Pancreas (tissue), 10 donors: Measurements from ENCODE around the gene JMJD4. TPM values are rescaled to one million over a fixed set of nuclear protein-coding genes. Genes with fewer than 3 reads are reported as not detected.

Experiments
- ATAC-seq, 4 donors: fragments of 200-7000 bp; cut with Tn5 transposase; one replicate each; pipeline versions ENCODE4 v1.8.0 to v1.9.1; 2020; ENCODE audit warnings: mild to moderate bottlenecking in 4 of 4, moderate library complexity in 4 of 4
- DNase-seq, 6 donors: peaks; one replicate each; pipeline ENCODE4 v3.0.0-alpha.2; 2020
- FAIRE-seq: peaks from 2 replicates; lab custom pipeline; 2012; peaks lifted over from hg19 to GRCh38; lab: Jason Lieb, UNC
- H3K27ac ChIP-seq, 4 donors: fragments of 200-600 bp; sonication (generic); 1 replicate in 3 of 4; 2 replicates in 1 of 4; pipeline versions ENCODE4 v1.5.0 to v1.8.0; 2020
- H3K27me3 ChIP-seq, 4 donors: fragments of 200-600 bp; one replicate each; pipeline ENCODE4 v1.8.0; 2021
- H3K36me3 ChIP-seq, 3 donors: fragments of 200-600 bp; sonication (generic) in 1 of 3; one replicate each; pipeline versions ENCODE4 v1.5.0 to v1.8.0; 2020 to 2021
- H3K4me1 ChIP-seq, 3 donors: fragments of 200-600 bp; one replicate each; pipeline ENCODE4 v1.8.0; 2021
- H3K4me3 ChIP-seq, 4 donors: fragments of 200-600 bp; sonication (generic) in 2 of 4; one replicate each; pipeline versions ENCODE4 v1.5.0 to v1.8.0; 2020 to 2021
- H3K9me3 ChIP-seq, 4 donors: fragments of 200-600 bp; one replicate each; pipeline ENCODE4 v1.8.0; 2021
- CTCF ChIP-seq, 4 donors: fragments of 200-600 bp; sonication (generic) in 3 of 4; IDR thresholded peaks; one replicate each; pipeline versions ENCODE4 v1.5.0 to v1.8.0; 2021; ENCODE audit warnings: antibody characterized with exemption in 4 of 4
- WGBS, 2 donors: extraction: QIAGEN DNeasy Blood & Tissue Kit; methylation state at CpG; one replicate each; pipeline ENCODE4 v1.1.7; 2013; 5-methylcytosine and 5-hydroxymethylcytosine counted together
- intact Hi-C, 3 donors: fragments of 100-400 bp; cut with DNase I; formaldehyde crosslinking; loops; one replicate each; pipeline versions ENCODE4 v1.11.1 to v1.14.2; 2022
- polyA plus RNA-seq, 2 donors: library from polyadenylated mRNA; stranded (reverse); fragments of 200-250 nt; gene quantifications; one replicate each; pipeline ENCODE4 v1.2.3, GENCODE V29; 2013
- total RNA-seq, 6 donors: library from RNA; stranded (reverse); fragmentation: NEBNext Ultra II Directional in 4 of 6; extraction: Animal tissue kit (Norgen Biotek cat#: 25700) in 4 of 6; gene quantifications; one replicate each; pipeline versions ENCODE4 v1.2.1 to v1.2.4, GENCODE V29; 2021 to 2023
- donor health status: healthy with polysubstance abuse.
- donor health status: DM: no; HTN: no; CAD: no; lungs with moderate emphysema.
- donor health status: DM: no; HTN: no; CAD: no.
- donor health status: control.
- donor health status: control.
- donor health status: Bipolar disorder and iron deficiency.
- donor health status: DM: yes; HTN: yes; CAD: no.
- donor health status: DM: no; HTN: no; CAD: no.
- donor health status: DM: no; HTN: no; CAD: no.
- donor health status: DM: yes; HTN: yes; CAD: no.

The JMJD4 gene
- total and polyA plus RNA-seq, 8 donors = 4.8 to 14.8 (median 9.6) TPM

- FAIRE-seq (no peak), ATAC-seq (no peak), DNase-seq (no peak)
- Histone ChIP-seq H3K27me3 (no peaks in the 10 kb centered on the region), H3K9me3 (no peaks in the 10 kb centered on the region), H3K36me3 (no peaks in the 10 kb centered on the region), H3K4me3 (no peak overlapping the region), H3K4me1 (peaks cover 0 to 3% (median 0%) of the 10 kb centered on the region in 3 donors), H3K27ac (no peak overlapping the region)
- intact Hi-C loops = no loop called here
- WGBS, 2 donors = 78 to 80% methylated on average over 3 of the region's 3 CpGs
- no peak for TF ChIP-seq CTCF (IDR thresholded peaks at IDR 0.05)
Measured at GRCh38 chr1:227740401-227740960, 5.4 kb upstream of the JMJD4 start.

DNA sequence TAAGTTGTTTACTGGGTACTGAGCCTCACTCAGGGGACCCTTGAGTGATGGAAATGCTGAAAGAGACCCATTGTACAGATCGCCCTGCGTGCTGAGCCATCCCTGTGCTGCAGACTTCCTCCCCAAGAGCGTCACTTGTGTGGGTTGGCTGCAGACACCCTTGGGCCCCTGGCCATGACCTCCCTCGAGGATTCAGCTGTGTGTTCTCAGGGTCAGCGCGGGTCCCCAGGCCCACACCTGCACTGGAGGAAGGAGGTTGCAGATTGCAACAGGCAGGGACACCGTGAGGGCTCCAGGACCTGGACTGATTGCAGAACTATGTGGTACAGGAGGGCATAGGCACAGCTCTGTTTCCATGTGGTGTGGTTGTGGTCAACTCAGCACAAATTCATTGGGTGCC is 4.5 kb upstream of the JMJD4 start:
- WGBS, 2 donors = 82 to 85% methylated on average over 7 of the region's 7 CpGs
- Histone ChIP-seq H3K4me1 (peaks cover 0 to 3% (median 0%) of the 10 kb centered on the region in 3 donors), H3K9me3 (no peaks in the 10 kb centered on the region), H3K4me3 (no peak overlapping the region), H3K27ac (no peak overlapping the region), H3K27me3 (no peaks in the 10 kb centered on the region), H3K36me3 (no peaks in the 10 kb centered on the region)
- intact Hi-C loops = no loop called here
- no peak for FAIRE-seq
- DNase-seq = no peak
- ATAC-seq = no peak
- TF ChIP-seq CTCF (IDR thresholded peaks at IDR 0.05) = no peak

DNA sequence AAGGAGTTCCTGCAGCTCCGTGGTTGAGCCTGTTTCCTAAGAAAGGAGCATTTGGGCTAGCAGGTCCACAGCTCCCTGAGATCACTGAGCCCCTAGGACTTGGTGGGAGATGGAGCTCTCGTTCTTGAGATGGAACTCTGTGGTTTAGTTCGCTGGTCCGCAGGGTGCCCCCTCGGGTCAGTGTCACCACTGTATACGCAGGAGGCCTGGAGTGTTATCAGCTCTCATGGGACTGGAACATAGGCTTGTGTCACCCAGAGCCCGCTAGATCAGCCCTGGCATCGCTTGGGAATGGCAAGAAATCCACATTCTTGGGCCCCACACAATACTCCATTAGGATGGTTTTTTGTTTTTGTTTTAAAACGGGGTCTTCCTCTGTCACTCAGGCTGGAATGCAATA is 3.7 kb upstream of the JMJD4 start:
- no peak for ATAC-seq
- WGBS, 2 donors = 84 to 88% methylated on average over 9 of the region's 9 CpGs
- no peak for TF ChIP-seq CTCF (IDR thresholded peaks at IDR 0.05)
- H3K9me3 ChIP-seq = no peaks in the 10 kb centered on the region
- H3K4me1 ChIP-seq = peaks cover 3 to 10% (median 5%) of the 10 kb centered on the region in 3 donors
- H3K4me3 ChIP-seq = no peak overlapping the region
- no peak overlapping the region for H3K27ac ChIP-seq
- H3K27me3 ChIP-seq = no peaks in the 10 kb centered on the region
- no peak for FAIRE-seq
- intact Hi-C loops = no loop called here
- H3K36me3 ChIP-seq = no peaks in the 10 kb centered on the region
- DNase-seq = no peak

GRCh38 chr1:227736814-227737432 is 1.8 kb upstream of the JMJD4 start:
- no peak for DNase-seq

More at GRCh38 chr1:227736814-227737432, 1.8 kb upstream of the JMJD4 start:
- intact Hi-C loops = no loop called here
- no peak for TF ChIP-seq CTCF (IDR thresholded peaks at IDR 0.05)
- H3K9me3 ChIP-seq = no peaks in the 10 kb centered on the region
- FAIRE-seq = no peak
- no peak overlapping the region for H3K27ac ChIP-seq
- H3K27me3 ChIP-seq = no peaks in the 10 kb centered on the region
- no peak overlapping the region for H3K4me3 ChIP-seq
- H3K36me3 ChIP-seq = peaks cover 0 to 5% (median 0%) of the 10 kb centered on the region in 3 donors
- WGBS, 2 donors = 80 to 81% methylated on average over 11 of the region's 11 CpGs
- H3K4me1 ChIP-seq = peaks cover 5 to 13% (median 8%) of the 10 kb centered on the region in 3 donors
- ATAC-seq = no peak
